GM18873 (cell line): ENCODE results near the gene PKLR.
"Not testable (repeated sequence)": the region's sequence is repeated elsewhere in the genome, so short reads cannot be mapped to it uniquely, and the experiment has no call there.

Experiments
- ATAC-seq: cut with Tn5 transposase; IDR thresholded peaks from one replicate; pipeline ENCODE4 v1.9.1; 2021; ENCODE audit warnings: mild to moderate bottlenecking, moderate library complexity, moderate number of reproducible peaks; ENCODE audit not compliant: unreplicated experiment, low FRiP score

The PKLR gene

DNA sequence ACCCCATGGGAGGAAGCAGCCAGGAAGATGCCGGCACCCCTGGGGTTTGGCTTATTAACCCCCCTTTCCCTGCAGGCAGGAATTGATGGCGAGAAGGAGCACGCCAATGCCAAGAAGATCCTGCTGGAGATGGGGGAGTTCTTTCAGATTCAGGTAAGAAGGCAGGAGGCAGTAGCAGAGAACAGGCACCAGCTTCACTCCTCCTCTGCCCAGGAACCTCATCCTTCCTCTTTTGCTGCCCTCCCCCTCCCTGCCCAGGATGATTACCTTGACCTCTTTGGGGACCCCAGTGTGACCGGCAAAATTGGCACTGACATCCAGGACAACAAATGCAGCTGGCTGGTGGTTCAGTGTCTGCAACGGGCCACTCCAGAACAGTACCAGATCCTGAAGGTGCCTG, 18.3 kb upstream of the PKLR start:
- no peak for ATAC-seq

DNA sequence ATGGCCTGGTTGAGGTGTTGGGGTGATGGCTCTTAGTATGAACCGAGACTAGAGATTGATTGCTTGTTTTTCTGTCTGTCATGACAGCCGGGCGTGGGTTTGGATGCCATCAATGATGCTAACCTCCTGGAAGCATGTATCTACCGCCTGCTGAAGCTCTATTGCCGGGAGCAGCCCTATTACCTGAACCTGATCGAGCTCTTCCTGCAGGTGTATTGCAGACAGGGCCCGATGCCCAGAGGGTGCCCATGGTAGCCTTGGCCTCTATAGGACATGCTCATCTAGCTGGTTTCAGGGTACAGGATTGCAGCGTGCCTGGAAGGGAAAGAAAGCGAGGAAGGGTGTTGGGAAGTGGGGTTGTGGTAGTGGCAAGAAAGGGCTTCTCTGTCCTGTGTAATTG, 16.8 kb upstream of the PKLR start:
- ATAC-seq, result no peak

DNA sequence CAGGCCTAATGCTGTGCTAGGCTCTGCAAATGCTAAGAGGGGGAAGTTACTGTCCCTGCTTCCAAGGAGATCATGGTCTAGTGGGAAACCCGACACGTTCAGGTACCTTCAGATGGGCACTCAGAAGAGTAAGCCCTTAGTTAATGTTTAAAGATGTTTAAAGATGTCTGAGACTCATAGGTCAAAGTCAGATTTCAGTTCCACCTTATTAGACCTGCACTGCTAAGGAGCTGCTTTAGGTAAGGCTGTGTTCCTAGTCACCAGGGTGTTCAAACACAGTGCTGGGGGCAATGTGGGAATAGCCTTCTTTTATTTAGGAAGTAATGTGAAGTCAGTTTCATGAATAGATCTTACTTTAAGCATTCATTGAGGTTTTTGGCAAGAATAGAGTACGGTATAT, 15.7 kb upstream of the PKLR start:
- no peak for ATAC-seq

DNA sequence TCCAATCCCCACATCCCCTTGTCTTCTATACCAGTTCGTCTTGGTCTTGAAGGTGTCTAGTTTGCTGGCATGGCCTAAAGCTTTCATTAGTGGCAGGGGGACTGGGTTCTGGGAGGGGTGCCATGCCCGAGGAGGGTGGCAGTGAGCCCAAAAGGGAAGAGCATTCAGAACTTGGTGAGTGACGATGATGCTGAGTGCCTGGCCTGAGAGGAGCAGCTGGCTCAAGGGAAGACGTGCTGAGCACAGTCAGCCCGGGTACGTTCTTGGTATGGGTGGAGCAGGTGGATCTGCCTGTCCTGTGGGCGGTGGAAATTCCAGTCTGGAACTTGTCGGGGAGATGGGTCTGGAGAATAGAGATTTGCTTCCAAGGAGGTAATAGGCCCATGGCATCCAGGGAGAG, 12.0 kb upstream of the PKLR start:
- no peak for ATAC-seq

DNA sequence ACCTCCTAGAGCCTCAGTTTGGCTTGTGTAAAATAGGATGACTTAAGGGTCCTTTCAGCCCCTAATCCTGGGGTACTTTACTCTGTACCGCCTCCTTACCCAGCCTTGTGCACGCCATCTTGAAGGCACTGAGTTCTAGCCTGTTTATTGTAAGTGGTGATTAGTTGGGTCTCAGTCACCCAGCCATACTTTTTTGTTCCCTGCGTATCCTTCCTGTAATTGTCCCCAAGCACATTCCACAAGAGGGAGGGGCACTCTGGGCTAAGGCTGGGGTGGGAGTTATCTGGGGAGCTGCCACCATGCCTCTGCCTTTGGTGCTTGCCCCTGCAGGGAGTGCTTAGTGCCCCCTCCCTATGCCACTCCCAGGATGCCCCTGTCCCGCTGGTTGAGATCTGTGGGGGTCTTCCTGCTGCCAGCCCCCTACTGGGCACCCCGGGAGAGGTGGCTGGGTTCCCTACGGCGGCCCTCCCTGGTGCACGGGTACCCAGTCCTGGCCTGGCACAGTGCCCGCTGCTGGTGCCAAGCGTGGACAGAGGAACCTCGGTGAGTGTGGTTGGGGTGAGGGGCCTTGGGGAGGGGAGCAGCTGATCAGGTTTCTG, 8.3 kb upstream of the PKLR start:
- ATAC-seq, result no peak

DNA sequence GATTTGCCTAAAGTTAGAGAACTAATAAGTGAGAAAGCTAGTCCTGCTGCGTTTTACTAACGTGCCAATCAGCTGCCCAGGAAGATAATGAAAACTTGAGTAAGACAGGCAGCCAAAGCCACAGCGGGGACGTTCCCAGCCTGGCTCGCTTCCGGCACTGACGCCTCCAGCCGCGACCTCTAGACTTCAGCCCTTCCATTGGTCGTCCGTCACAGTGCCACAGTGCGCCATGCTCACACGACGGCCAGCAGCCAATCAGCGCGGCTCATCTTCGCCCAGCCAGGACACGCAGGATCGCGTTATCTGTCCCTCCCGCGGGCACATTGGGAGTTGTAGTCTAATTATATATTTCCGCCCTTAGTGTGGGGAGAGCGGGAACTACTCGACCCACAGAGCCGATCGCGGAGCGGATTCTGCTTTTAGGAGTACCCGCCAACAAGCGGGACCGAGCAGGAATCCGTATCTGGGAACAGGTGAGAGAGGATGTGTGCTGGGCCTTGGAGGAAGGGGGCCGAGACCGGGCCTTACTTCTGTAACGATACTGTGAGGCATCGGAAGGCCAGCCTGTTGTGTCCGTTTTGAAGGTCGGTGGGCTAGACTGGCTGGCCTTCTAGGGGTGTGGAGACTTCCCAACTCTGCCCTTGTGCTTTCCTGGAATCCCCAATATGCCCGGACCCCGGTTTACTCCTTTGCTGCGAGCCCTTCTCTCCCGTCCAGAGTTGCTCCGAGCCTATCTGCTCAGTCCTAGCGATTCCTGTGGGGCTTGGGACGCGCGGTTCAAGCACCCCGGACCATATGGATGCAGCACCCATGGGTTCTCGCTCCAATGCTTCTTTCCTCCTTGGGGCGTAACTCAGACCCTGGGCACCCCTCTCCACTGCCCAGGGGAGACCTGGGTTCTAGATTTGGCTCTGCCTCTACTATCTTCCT, 7.5 kb upstream of the PKLR start, which contains the start of gene FDPS:
TSS of gene FDPS (plus strand) at position 374 of the 930 bp plus-strand sequence. CDS start 924 bp downstream, outside the sequence.
- peak; percentile 86 for ATAC-seq

DNA sequence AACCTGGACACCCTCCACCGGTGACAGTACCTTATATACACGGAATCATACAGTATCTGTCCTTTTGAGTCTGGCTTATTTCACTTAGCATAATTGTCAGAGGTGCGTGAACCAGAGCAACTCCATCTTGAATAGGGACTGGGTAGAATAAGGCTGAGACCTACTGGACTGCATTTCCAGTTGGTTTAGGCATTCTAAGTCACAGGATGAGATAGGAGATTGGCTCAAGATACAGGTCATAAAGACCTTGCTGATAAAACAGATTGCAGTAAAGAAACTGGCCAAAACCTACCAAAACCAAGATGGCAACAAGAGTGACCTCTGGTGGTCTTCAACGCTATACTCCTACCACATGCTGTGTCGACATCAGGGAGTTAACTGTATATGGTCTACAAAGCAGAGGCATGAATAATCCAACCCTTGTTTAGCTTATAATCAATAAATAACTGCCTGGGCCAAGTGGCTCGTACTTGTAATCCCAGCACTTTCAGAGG, 6.1 kb upstream of the PKLR start:
- no peak for ATAC-seq

DNA sequence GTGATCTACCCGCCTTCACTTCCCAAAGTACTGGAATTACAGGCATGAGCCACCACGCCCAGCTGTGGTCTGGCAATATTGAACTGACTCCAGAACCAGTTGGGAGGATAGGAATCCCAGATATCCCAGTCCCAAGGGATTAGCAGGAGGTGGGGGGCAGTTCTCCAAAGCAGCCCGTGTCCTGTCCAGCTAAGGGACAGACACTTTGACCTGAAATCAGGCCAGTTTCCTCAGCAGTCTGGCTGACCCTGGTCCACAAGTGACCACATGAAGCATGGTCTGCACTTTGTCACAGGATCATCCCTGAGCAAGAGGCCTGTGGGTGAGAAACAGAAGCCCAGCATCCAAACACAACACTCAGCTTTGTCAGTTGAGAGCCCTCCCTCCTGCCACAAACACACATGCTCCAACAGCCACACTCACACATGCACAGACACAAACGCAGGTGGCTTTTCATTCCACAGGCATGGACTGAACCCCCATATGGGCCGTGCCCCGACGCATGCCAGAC, 4.7 kb upstream of the PKLR start:
- no peak for ATAC-seq

DNA sequence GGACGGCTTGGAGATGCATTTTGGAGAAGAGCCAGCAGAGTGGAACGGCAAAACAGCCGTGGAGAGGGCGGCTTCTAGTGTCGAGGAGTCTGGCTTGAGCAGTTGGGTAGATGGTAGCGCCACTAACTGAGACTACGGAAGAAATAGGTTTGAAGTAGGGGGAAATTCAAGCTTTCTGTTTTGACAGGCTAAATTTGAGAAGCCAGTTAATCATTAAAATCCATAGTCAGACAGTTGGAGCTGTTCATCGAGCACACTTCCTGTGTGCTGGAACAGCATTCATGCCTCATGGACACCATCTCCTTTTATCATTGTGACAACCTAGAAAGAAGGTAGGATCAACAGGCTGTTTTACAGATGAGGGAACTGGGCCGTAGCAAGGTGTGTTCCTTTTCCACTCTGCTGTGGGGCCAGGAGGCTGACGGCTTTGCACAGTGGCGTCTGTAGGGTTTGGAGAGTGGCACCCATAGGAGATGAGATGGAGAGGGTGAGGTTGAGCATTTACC, 3.4 kb upstream of the PKLR start:
- no peak for ATAC-seq

DNA sequence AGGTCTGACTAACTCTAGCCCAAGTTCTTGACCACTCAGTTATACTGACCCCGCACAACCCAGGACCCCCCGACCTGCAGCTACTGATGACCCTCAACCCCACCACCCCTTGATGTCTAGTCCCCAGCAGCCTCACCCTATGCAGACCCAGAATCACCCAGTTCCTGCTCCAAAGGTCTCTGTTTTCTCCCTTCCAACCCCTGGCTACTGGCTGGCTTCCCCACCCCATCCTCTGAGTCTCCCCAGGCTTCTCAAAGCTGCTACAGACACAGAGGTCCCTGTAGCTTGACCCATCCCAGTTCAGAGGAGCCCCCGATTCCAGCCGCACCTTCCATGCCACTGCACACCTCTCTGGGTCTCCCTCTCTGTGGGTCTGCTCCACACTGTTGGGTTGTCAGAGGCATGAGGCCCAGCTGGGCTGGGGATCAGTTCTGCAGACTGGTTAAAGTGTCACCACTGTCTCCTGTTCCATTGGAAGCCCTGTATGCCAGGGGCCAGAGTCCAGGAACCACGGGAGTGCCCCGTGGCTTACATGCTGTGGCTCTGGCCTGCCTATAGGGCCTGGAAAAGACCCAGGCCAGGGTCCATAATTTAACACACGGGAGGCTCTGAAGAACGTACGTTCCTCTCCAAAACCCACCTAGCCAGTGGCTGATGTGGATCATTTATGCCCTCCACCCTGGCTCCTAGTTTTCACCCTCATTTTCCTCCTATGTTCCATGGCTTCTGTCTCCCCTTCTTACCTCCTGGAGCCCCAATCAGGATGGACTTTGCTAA, 497 bp downstream of the PKLR start:
- no peak for ATAC-seq

DNA sequence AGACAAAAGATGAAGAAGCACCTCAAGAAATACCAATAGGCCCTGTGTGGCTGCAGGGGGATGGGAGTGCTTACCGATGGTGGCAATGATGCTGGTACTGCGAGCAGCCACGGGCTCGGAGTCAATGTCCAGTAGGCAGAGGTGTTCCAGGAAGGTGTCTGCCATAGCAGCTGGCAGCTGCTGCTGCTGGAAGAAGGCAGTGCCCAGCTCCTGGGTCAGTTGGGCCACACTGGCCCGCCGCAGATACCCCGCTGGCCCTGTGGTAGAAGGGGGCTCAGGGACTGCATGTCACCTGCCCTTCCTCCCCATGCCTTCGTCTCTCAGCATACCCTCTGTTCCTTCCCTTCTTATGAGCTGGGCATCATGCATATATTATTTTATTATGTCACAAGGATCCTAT, 1.2 kb downstream of the PKLR start:
- ATAC-seq, result no peak

DNA sequence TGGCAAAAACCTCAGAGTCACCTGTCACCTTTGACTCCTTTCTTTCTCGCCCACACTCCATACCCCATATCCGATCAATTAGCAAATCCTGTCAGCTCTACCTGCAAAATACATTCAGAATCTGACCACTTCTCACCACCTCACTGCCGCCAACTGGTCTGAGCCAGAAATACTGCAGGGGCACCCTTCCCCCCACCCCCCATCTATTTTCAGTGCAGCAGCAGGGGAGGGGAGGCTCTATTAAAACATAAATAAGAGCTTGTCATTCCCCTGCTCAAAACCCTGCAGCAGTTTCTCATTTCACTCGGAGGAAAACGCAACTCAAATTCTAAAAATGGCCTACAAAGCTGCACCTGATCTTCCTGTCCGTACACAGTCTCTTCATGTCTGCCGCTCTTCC, 3.9 kb downstream of the PKLR start:
- ATAC-seq, result no peak

DNA sequence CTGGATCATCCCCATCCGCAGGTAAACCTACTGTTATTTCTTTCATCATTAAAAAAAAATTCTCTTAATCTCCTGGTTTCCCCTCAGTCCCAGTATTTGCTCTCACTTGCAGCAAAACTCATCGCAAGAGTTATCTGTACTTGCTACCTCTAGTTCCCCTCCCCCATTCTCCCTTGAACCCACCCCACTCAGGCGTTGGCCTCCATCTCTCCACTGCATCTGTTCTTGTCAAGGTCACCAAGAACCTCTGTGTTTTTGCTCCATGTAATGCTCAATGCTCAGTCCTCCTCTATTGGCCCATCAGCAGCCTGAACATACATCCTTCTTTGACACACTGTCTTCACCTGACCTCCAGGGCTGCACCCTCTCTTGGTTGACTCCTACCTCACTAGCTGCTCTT, 4.6 kb downstream of the PKLR start:
- no peak for ATAC-seq

DNA sequence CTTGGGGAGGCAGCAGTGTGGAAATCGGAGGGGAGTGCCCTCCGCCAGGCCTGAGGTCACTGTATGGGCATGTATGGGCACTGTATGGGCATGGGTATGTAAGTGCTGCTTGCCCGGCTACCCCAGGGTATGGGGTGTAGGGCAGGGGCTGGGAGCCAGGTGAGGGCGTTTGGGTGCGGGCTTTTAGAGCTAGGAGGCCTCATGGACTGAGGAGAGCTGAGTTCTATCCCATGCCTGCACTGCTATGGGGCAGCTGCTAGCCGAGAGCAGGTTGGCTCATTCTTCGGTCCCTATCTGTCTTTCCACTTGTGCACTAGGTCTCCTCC, 5.3 kb downstream of the PKLR start:
- ATAC-seq, result no peak

DNA sequence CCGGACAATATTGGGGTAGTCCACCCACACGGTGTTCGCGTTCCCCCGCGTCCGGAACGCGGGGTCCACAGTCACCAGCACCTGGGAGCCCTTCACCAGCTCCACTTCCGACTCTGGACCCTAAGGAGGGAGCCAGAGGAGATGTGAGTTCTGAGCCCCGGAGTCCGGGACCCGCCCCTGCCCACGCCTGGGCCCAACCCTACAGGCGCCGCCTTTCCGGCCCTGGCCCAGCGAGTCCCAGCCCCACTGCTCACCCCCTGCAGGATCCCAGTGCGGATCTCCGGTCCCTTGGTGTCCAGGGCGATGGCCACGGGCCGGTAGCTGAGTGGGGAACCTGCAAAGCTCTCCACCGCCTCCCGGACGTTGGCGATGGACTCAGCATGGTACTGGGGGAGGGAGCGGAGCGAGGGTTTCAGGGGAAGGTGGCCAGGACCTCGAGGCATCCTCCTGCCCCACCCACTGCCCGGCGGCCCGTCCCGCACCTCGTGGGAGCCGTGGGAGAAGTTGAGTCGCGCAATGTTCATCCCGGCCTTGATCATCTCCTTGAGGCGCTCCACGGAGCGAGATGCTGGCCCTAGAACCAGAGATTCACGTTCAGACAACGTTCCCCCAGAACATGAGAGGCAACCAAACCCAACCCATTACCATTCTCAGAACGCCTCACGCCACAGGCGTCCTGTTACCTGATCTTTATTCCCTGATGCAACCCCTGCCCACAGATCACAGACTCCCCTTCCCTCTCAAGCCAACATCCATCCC, 5.9 kb downstream of the PKLR start:
- ATAC-seq, result no peak

DNA sequence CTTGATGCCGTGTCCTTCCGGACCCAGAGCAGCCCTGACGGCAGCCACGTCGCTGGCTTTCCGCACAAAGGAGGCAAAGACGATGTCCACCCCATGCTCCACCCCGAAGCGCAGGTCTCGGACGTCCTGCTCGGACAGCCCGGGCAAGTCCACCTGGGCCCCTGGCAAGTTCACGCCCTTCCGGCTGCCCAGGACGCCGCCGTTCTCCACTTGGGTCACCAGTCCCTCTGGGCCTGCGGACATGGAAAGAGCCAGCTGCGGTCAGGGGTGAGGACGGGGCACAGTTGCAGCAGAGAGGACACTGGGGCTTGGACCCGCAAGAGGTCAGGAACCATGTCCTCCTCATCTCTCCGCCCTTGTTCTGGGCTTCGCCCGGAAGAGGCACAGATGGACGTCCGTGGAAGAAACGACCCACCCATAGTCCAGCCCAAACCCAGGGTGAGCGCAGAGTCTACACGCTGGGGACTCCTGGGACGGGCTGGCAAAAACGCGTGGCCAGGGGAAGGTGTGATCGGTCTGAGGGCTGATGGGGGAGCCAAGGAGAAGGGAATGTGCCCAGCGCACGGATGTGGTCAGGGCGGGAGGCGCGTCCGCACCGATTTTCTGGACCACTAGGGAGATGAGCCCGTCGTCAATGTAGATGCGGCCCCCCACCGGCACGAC, 6.6 kb downstream of the PKLR start:
- no peak for ATAC-seq

DNA sequence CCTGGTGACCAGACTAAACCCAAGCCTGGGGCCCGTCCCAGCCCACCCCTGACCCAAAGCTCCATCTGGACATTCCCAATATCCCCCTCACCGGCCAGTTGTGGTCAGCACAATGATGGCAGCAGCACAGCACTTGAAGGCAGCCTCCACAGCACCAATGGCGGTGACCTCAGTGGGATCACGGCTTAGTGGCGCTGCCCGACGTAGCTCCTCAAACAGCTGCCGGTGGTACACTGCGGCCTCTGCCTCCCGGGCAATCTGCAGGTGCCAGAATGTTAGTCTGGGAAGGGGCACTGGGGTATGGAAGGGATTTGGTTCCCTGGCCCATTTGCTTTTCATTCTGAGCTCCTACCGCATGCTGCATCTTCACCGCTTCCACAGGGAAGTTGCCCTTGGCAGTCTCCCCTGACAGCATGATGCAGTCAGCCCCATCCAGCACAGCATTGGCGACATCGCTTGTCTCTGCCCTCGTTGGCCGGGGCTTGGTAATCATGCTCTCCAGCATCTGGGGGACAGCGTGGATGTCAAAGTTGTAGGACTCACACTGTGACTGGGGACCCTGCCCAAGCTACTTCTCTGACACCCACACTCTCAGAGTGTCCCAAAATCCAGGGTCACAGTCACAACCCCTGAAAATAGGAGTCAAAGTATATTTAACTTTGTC, 8.0 kb downstream of the PKLR start:
- ATAC-seq, result no peak

DNA sequence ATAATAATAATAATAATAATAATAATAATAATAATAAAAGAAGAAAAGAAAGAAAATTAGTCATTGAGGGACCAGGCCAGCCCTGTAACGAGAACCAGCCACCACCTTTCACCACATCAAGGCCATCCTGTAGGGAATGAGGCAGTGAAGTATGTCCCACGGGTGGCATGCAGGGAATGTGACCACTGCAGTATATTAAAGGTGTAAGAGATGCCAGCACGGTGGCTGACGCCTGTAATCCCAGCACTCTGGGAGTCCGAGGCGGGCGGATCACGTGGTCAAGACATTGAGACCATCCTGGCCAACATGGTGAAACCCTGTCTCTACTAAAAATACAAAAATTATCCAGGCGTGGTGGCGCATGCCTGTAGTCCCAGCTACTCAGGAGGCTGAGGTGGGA, 10.2 kb downstream of the PKLR start:
- not testable (repeated sequence) for ATAC-seq

DNA sequence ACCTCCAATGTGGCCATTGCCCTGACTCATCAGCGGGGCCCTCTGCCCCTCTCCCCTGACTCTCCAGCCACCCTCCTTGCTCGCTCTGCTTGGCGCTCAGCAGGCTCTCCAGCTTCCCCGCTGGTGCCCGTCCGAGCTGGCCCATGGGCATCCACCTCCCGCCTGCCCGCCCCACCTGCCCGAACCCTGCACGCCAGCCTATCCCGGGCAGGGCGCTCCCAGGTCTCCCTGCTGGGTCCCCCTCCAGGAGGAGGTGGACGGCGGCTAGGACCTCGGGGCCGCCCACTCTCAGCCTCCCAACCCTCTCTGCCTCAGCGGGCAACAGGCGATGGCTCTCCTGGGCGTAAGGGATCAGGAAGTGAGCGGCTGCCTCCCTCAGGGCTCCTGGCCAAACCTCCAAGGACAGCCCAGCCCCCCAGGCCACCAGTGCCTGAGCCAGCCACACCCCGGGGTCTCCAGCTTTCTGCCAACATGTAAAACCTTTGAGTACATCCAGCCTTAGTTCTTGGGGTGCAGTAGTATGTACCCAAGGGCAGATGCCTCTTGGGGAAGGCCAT, 13.2 kb downstream of the PKLR start:
- ATAC-seq, result no peak
